T follicular helper cell (primary cell): ENCODE data around the gene SAPCD1.

Experiments used
- DNase-seq: peaks from one replicate; pipeline ENCODE4 v3.0.0-alpha.2; 2020; ENCODE audit warnings: low read depth
- total RNA-seq, 2 experiments: gene quantifications; one replicate each; lab custom pipeline; 2026; lab: John Stamatoyannopoulos, UW

SAPCD1 gene
- 0.13 to 0.24 reads per million in 2 experiments for total RNA-seq

DNA sequence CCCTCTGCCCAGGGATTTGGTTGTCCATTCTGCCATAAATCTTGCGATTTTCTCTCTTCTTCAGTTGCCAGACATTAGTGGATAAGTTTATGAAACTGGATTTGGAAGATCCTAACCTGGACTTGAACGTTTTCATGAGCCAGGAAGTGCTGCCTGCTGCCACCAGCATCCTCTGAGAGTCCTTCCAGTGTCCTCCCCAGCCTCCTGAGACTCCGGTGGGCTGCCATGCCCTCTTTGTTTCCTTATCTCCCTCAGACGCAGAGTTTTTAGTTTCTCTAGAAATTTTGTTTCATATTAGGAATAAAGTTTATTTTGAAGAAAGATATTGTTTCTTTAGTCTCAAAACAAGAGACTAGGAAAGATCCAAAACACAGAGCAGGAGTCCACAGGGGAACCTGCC, at the start of gene SAPCD1:
Gene SAPCD1, plus strand, starts transcription at position 301 of the 400 bp plus-strand sequence. CDS start 399 bp downstream, outside the sequence.
- no peak for DNase-seq

DNA sequence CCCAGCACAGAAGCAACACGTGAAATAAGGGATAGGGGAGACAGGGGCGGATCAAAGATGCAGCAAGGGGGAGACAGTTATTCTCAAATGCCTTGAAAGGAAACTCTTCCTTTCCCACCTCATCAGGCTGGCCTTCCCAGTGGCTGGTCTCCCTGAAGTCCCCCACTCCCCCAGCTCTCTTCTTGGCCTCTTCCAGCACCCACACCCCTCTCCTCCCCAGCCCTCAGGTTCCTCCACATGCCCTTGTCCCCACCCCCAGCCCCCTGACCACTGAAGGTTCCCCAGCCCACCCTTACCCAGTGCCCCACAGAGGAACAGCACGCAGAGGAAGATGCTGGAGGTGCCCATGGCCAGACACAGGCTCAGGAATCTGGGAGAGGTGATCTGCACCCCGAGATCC, 49.0 kb upstream of the SAPCD1 start:
- no peak for DNase-seq

DNA sequence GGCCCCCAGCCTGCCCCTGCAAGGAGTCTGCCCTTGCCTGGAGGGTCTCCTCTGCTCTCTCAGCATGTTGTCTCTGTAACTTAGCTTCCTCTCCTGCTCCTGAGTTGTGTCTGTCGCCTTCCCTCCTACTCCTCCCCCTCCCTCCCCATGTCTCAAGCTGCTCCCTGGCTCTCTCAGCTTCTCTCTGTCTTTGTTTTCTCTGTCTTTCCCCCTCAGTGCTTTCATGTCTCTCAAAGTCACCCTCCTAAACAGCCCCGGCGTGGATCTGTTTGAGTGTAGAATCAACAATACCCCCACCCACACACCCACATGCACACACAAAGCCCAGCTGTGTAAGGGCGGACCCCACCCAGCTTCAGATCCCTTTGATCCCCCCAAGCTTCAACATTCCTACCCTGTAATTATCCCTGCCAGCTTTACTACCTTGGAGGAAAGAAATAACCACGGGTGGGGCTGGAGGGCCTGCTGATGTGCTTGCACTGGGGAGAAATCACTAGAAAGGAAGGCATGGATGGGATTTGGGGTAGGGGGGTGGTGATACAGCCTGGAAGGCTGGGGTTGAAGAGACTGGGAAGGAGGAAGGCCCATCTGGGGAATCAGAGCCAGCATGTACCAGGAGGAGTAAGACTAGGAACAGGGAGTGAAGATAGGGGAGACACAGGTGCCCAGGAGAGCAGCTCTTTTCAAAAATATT, 48.3 kb upstream of the SAPCD1 start:
- DNase-seq: no peak

DNA sequence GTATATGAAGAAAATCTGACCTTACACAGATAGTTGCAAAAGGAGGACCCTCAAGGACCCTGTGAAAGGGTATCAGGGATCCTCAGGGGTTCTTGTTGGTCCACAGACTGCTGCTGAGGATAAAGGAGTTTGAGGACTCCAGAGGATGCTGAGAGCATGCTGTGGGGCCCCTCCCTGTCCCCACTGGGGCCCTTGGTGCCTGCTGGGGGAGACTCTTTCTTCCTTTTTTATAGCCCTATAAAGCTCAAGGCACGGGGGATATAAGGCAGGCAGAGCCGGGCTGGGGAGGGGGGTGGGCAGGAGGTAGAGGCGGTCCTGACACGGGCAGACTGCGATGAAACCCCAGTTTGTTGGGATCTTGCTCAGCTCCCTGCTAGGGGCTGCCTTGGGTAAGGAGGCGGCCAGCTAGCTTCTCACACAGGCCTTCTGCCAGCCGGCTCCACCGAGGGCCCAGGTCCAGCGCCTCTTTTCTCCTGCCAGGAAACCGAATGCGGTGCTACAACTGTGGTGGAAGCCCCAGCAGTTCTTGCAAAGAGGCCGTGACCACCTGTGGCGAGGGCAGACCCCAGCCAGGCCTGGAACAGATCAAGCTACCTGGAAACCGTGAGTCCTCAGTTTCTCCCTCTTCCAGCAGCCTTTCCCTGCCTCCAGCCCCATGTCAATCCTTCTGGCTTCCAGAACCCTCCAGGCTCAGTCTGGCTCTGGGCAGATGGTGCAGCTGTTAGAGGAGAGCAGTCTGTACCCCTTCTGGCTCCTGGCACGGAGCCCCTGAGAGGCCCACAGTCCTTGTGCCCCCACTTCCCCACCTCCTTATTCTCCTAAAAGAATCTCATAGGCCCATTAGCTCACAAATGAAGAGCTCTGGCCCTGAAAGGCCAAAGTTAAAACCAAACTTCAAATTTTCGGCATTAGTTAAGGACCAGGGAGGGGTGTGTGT, 47.2 kb upstream of the SAPCD1 start, which contains the start of gene LY6G6D:
Gene LY6G6D, plus strand, starts transcription at position 327 of the 937 bp plus-strand sequence. Its CDS starts 8 bp downstream, at position 335.
- no peak for DNase-seq

DNA sequence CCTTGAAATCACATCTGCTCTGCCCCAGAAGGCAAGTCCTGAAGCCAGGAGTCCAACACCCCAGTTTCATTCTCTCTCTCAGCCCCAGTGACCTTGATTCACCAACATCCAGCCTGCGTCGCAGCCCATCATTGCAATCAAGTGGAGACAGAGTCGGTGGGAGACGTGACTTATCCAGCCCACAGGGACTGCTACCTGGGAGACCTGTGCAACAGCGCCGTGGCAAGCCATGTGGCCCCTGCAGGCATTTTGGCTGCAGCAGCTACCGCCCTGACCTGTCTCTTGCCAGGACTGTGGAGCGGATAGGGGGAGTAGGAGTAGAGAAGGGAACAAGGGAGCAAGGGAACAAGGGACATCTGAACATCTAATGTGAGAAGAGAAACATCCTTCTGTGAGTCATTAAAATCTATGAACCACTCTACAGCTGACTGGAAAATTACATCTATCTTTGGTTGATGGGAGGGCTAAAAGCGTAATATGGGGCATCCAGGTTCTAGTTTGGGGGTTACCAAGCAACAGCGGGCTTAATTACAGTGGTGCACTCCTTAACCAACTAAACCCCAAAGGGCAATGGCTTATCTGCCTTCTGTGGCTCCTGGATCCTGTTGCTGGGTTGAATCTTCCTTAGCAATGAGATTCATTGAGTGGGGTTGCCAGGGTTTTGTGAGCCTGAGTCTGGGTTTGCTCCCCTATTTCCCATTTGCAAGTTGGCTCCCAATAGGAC, 44.8 kb upstream of the SAPCD1 start:
- DNase-seq: no peak

DNA sequence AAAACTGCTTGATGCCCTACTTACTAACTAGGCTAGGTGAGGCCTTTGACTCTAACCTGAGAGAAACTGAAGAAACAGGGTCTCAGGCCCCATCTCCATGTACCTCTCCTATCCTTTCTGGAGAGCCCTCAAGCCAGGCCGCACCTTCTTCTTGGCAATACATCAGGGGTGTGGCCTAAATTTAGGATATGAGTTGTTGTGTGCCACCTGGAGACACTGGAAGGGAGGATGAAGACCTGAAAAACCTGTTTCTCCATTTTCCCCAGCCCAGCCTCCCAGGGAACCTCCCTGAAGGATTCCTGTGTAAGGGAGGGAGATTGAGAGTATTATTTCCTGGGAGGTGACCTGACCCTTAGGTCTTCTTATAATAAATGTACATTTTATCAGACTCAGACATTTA, 44.2 kb upstream of the SAPCD1 start:
- no peak for DNase-seq

DNA sequence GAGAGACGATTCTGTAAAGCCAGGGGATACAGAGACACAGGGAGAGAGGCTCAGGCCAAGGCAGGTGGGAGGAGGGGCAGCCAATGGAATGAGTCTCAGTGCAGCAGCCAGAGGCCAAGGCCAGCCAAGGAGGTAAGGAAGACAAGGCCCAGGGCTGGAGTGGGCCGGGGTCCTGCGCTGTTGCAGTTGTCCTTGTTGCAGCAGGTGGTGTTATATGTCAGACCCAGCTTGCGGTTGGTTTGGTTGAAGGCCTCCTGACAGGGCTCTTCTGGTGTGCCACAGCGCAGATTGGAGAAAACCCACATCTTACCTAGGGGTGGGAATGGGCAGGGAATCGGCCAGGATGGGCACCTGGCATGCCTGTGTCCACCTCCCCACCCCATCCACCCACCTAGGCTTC, 43.5 kb upstream of the SAPCD1 start:
- no peak for DNase-seq

DNA sequence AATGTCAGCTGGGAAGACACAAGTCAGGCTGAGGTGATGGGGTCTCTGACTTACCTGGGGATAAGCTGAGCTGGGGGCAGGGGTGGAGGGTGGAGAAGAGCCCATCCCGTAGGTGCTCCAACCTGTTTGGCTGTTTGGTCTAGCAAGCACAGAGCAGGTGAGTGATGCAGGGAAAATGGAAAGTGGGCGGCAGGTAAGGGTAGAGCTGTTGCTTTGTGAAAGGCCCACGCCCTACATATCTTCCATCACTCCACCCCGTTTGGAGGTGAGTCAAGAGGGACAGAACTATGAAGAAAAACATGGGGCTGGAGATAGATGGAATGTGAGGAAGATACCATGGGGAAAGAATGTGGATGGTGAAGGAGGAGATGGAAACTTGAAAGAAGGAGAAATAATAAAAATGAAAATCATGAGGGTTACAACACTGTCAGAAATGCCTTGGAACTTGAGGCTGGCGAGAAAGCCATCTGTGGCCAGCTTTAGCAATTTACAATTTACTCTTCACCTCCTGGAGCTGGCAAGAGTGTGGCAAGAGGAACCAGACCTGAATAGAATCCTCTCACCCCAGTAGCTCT, 42.2 kb upstream of the SAPCD1 start:
- DNase-seq: no peak

DNA sequence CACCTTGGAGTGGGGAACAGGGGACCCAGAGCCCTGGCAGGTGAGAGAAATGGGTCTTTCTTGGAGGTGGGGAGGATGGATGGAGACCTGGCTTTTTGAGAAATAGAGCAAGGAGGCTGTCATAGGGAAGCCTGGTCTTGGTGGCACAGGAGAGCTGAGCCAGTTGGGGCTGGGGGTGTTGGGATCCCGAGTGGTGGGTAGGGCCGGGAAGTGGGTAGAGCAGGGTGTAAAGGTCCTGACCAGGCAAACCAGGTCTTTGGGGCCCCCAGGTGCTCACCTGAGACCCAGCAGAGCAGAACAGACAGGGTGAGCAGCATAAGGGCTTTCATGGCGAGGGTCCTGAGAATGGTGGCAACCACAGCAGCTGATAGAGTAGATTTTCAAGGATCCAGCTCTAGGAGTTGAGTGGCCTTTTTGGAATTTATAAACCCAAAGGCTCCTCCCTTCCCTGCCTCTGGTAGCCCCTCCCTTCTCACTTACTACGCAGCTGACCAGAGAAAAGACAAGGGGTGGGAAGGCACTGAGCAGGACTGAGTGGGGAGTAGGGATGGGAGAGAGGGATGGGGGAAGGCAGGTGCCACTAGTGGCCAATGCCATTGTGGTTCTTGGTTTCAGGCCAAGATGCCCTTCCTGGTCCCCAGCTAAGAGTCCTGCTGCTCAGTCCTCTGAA, 41.0 kb upstream of the SAPCD1 start, which contains the start of gene LY6G6C:
Gene LY6G6C, minus strand, starts transcription at position 396 of the 670 bp plus-strand sequence. Its CDS starts 67 bp downstream, at position 329.
- DNase-seq: no peak

DNA sequence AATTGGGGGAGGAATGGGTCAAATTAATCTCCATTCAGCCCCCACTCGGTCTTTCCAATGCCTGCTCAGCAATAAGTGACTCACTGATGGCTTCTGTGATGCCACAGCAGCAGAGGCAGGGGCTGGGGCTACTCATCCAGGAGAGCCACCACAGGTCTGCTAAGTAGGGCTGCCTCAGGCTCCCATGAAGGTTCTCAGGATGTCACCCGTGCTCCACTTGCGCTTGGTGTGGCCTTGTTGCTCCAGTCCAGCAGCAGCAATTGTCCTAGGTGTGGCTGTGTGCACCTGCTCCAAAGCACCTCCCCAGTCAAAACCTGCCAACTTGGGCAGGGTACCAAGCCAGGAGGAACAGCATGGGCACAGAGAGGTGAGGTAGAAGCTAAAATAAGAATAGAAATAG, 40.3 kb upstream of the SAPCD1 start:
- no peak for DNase-seq

DNA sequence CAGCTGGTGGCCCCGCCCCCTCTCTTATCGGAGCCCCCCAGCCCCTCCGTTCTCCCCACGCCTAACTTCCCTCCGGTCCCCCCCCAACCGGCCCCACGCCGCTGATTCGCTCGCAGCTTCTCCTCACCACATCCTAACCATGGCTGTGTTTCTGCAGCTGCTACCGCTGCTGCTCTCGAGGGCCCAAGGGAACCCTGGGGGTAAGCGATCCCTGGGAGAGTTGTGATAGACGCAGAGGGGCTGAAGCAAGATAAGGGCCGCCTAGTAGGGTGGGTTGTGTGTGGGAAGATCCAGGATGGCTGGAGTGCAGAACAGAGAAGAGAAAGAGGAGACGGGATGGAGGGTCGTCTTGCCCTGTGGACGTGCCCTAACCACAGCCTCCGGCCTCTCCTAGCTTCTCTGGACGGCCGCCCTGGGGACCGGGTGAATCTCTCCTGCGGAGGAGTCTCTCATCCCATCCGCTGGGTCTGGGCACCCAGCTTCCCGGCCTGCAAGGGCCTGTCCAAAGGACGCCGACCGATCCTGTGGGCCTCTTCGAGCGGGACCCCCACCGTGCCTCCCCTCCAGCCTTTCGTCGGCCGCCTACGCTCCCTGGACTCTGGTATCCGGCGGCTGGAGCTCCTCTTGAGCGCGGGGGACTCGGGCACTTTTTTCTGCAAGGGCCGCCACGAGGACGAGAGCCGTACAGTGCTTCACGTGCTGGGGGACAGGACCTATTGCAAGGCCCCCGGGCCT, 39.0 kb upstream of the SAPCD1 start, which contains the start of gene MPIG6B:
Gene MPIG6B, plus strand, starts transcription at position 129 of the 735 bp plus-strand sequence. Its CDS starts 11 bp downstream, at position 140.
- no peak for DNase-seq

DNA sequence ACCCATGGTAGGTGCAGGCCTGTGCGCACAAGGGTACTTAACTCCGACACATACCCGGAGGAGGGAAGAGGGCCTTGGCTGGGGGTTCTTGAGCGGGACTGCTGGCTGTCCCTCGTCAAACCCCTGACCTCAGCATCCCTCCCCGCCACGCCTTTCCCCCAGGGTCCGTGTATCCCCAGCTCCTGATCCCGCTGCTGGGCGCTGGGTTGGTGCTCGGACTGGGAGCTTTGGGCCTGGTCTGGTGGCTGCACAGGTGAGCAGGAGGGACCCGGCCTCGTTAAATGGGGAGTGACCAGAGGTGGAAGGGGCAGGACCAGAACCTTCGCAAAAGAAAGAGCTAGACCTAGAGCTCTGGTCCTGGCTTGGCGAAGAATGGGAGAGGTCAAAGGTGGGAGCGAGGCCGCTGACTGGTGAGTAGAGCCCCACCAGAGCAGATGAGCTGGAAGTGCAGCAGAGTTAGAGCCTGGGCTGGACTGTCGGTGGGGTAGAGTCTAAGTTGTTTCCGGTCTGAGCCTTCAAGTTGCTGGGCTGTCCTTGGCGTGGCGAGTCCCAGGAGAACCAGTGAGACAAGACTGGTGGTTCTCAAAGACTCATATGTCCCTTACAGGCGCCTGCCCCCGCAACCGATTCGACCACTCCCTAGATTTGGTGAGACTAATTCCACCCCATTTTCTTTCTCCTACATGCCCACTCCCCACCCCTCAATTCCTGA, 38.3 kb upstream of the SAPCD1 start:
- no peak for DNase-seq

DNA sequence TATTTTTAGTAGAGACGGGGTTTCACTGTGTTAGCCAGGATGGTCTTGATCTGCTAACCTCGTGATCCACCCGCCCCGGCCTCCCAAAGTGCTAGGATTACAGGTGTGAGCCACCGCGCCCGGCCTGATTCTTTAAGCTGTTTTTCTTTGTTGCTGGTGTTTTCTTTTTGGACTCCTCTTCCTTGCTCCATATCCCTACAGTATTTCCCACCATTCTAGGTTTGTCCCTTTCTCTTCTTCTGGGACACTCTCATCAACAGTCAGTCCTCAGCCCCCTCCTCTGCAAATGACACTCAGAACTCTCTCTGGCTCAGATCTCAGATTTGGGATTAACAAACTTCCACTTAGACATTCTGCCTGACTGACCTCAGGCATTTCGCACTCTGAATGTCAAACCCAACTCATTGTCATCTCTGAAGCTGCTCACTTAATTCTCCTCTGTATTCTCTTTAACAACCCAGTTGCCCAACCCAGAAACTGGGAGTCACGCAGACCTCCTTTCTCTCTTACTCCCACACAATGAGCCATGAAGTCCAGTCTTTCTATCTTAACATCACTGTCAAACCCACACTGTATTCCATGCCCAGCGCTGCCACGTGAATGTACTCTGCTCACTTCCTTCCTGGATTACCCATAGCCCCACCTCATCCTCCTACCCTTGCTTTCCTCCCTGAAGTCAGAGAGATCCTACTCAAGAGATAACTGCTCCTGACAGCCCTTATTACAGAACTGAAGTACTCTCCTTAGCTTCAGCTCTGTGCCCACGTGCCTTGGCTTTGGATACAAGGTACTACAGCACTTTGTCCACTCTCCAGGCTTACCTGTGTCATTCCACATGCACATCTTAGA, 36.7 kb upstream of the SAPCD1 start:
- no peak for DNase-seq

DNA sequence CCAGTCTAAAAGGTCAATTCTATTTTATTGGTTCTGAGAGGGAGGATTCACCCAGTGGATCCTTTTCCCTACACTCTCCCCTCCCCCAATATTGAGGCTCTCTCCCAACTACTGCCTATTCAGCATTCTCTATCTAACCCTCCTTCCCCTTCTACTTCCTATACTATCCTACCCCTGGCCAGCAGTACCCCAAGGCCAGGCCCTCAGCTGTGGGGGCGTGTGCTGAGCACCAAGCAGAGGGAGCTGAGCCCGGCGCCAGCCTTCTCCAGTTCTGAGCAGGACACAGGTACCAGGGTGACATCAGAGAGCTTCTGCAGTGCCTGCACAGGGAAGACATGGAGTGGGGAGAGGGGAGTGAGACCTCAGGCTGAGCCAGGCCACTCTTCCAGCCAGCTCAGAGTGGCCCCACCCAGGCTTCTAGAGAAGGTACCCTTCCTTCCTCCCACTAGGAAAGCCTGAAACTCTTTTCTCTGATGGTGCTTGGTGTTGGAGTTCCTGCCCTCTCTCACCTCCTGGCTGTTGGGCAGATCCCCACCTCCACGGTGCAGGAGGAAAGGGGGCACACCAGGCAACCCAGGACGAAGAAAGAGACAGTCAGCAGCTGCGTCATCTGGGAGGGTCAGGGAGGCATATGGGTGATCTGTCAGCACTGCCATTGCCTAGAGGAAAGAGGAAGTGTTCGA, 35.3 kb upstream of the SAPCD1 start:
- no peak for DNase-seq

DNA sequence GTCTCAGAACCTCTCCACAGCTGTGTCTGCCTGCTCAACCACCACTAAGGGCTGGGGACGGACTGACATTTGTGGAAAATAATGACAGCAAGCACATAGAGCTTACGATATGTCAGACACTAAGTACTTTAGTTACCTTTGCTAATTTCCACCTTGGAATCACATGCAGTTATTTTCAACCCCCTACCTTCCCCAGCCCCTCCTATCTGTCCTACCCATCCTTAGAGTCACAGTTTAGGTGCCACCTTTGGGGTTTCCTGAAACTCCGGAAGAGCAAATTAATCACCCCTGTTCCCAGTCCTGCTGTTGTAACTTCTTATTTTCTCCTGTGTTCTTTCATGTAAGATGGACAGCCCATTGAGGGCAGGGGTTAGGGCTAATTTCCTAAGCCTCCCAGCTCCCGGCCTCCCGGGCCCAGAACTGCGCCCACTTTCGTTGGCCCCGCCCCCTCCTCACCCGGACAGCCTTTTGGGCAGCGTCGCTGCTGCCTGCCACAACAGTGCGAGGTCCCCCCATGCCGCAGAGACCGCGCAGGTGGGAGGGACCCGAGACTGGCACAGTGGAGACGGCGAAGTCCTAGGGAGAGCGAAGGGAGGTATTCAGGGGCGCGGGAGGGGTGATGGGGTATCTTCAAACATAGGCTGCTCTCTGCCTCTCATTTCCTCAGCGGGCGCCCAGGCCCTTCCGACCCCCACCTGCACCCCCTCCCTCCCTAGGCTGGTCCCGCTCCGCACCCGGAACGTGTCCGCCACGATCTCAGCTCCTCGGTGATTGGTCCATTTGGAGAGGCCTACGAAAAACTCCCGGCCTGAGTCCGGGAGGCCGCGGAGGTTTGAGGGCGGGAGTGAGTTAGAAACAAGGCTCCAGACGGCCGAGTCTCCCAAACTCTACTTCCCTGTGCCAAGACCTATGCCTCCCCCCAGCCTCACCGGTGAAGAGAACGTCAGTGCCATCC, 34.5 kb upstream of the SAPCD1 start:
- no peak for DNase-seq

DNA sequence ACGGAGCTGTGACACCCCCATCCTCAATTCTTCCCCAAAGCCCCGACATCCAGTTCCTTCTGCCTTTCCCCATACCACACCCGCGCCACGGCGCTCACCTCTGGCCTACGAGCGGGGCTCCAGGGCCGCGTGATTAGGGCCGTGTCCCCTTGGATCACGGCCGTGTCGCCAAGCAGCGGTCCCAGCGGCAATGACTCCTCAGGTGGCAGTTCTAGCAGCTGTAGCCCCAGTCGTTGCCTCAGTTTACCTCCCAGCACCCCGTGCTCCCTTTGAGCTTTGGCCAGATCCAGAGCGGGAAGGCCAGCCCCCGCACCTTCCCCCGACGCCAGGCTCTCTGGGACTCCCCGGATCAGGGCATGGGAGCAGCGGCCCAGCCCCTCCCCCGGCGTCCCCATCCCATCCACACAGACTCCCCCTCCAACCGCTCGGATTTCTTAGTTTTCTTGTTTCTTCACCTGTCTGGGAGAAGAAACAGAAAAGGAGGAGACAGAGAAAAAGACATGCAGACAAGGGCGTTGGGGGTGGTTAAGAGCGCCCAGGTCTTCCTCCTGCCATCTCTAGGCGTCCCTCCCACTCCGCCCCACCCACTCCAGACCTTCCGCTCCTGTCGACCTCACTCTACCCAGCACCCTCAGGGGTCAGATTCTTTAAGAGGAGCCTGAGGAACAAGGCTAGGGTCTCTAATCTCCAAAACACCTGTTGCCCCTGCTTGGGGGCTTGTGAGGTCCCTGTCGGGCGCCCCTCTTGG, 33.5 kb upstream of the SAPCD1 start, which contains the start of gene DDAH2:
Gene DDAH2, minus strand, starts transcription at position 533 of the 748 bp plus-strand sequence. Its CDS starts 138 bp downstream, at position 395.
- no peak for DNase-seq
